Cardiac fibroblast (primary cell): ENCODE measurements around the gene DNAJC21.
A peak's percentile ranks its signal among the peaks of the same experiment; 100 is the strongest.

Experiments
- DNase-seq, 2 donors: peaks; one replicate each; pipeline versions ENCODE4 v3.0.0 to v3.0.0-alpha.2; 2010; ENCODE audit warnings: low read depth in 2 of 2
- H3K4me3 ChIP-seq, 2 donors: replicated peaks in 1 of 2; 1 replicate in 1 of 2; 2 replicates in 1 of 2; pipeline ENCODE4 v1.5.1; 2011; ENCODE audit warnings: low read depth in 2 of 2, low read length in 2 of 2, mild to moderate bottlenecking in 2 of 2, moderate library complexity in 1 of 2
- CTCF ChIP-seq: IDR thresholded peaks from one replicate; pipeline ENCODE4 v1.5.1; 2011; ENCODE audit warnings: low read depth, mild to moderate bottlenecking, low read length, inconsistent platforms

DNAJC21 gene

GRCh38 chr5:34986965-34987364 is 57.6 kb downstream of the DNAJC21 start:
- TF ChIP-seq CTCF = no peak
- H3K4me3 ChIP-seq = no peak overlapping the region
- DNase-seq = no peak

GRCh38 chr5:34991486-34992238 is 62.3 kb downstream of the DNAJC21 start:
- peak; percentile 21 to 40 for DNase-seq
- no peak for TF ChIP-seq CTCF
- H3K4me3 ChIP-seq = no peak overlapping the region

GRCh38 chr5:34993951-34994350 is 64.6 kb downstream of the DNAJC21 start:
- no peak for DNase-seq
- TF ChIP-seq CTCF = no peak
- H3K4me3 ChIP-seq = no peak overlapping the region

GRCh38 chr5:34996261-34996660 is 66.9 kb downstream of the DNAJC21 start:
- no peak for TF ChIP-seq CTCF
- no peak for DNase-seq
- no peak overlapping the region for H3K4me3 ChIP-seq

GRCh38 chr5:34998058-34998789 is 68.9 kb downstream of the DNAJC21 start:
- no peak overlapping the region for H3K4me3 ChIP-seq
- TF ChIP-seq CTCF = no peak
- peak; percentile 73 to 87 for DNase-seq

- DNase-seq = no peak
- H3K4me3 ChIP-seq = no peak overlapping the region
- no peak for TF ChIP-seq CTCF
These were observed 72.5 kb downstream of the DNAJC21 start for GRCh38 chr5:35001842-35002241.
